ENCODE data around the gene GPR153. TPM values are rescaled to one million over a fixed set of nuclear protein-coding genes. Genes with fewer than 3 reads are reported as not detected.

GPR153 gene
- total RNA-seq, 1 donor from 2014 or later = 4.2 TPM

DNA sequence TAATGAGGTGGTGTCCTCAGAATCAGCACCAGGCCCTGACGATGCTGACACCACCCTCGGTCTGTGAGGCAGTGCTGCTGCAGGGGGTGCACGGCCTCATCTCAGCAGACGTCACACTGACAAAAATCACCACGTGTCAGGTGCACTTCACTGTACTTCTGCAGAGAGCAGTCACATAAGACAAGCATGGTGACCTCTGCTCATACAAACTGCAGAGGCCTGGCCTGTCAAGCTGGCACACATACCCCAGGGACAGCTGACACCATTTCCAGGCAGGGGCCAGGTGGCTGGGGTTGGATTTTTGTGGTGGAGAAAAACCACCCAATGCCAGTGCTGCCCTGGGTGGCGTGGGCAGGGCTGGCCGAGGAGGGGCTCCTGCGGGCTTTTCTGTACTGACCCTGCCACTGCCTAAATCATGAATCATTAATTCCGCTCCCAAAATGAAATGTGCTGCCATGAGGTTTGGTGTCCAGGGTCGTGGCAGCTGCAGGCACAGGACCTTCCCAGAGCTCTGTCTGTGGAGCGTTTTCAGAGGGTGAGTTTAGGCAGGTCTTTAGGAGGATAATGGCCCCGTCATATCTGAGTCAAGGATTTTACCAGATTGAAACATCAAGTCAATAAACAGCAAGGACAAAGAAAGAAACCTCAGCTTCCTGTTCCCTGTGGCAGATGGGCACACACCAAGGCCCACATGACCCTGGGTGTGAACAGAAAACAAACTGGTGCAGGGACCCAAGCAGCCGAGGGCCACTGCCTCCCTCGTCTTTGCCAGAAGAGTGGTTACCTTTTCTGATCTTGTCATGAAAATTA, 33.4 kb upstream of the GPR153 start:
- no peak for DNase-seq (ENCODE audit: extremely low spot score, unreplicated experiment)
- Mint-ChIP-seq H3K9me3 (ENCODE audit: unreplicated experiment) (no peaks in the 10 kb centered on the region), H3K4me1 (ENCODE audit: unreplicated experiment) (no peaks in the 10 kb centered on the region), H3K27me3 (ENCODE audit: unreplicated experiment) (no peaks in the 10 kb centered on the region), H3K4me3 (ENCODE audit: unreplicated experiment) (no peak overlapping the region), H3K27ac (ENCODE audit: unreplicated experiment) (no peak overlapping the region), H3K36me3 (ENCODE audit: unreplicated experiment) (peaks cover 6% of the 10 kb centered on the region)
- TF ChIP-seq, protein P1, sequence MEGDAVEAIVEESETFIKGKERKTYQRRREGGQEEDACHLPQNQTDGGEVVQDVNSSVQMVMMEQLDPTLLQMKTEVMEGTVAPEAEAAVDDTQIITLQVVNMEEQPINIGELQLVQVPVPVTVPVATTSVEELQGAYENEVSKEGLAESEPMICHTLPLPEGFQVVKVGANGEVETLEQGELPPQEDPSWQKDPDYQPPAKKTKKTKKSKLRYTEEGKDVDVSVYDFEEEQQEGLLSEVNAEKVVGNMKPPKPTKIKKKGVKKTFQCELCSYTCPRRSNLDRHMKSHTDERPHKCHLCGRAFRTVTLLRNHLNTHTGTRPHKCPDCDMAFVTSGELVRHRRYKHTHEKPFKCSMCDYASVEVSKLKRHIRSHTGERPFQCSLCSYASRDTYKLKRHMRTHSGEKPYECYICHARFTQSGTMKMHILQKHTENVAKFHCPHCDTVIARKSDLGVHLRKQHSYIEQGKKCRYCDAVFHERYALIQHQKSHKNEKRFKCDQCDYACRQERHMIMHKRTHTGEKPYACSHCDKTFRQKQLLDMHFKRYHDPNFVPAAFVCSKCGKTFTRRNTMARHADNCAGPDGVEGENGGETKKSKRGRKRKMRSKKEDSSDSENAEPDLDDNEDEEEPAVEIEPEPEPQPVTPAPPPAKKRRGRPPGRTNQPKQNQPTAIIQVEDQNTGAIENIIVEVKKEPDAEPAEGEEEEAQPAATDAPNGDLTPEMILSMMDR (IDR thresholded peaks at IDR 0.05) = no peak

DNA sequence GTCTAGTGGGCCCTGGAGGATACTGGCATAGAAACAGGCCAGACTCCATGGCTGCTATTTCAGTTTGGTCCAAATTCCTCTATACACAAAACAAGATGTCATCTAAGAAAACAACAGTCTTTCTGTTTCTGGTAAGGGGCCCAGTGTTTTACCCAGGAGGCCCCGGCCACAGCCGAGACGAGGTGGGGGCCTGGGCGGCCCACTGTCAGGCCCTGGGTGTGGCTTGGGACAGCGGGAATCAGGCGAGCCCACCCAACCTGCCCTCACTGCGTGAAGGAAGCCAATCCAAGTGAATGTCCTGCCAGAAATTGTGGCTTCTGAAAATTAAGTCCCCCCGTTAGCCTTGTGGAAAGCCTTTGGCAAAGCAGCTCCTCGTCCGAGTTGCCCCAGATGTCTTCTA, 31.2 kb upstream of the GPR153 start:
- no peak overlapping the region for H3K27ac Mint-ChIP-seq (ENCODE audit: unreplicated experiment)
- TF ChIP-seq, protein P1 (IDR thresholded peaks at IDR 0.05) = no peak
- no peaks in the 10 kb centered on the region for H3K9me3 Mint-ChIP-seq (ENCODE audit: unreplicated experiment)
- H3K4me3 Mint-ChIP-seq (ENCODE audit: unreplicated experiment) = no peak overlapping the region
- no peaks in the 10 kb centered on the region for H3K27me3 Mint-ChIP-seq (ENCODE audit: unreplicated experiment)
- H3K36me3 Mint-ChIP-seq (ENCODE audit: unreplicated experiment) = peaks cover 6% of the 10 kb centered on the region
- DNase-seq (ENCODE audit: extremely low spot score, unreplicated experiment) = no peak
- H3K4me1 Mint-ChIP-seq (ENCODE audit: unreplicated experiment) = no peaks in the 10 kb centered on the region

DNA sequence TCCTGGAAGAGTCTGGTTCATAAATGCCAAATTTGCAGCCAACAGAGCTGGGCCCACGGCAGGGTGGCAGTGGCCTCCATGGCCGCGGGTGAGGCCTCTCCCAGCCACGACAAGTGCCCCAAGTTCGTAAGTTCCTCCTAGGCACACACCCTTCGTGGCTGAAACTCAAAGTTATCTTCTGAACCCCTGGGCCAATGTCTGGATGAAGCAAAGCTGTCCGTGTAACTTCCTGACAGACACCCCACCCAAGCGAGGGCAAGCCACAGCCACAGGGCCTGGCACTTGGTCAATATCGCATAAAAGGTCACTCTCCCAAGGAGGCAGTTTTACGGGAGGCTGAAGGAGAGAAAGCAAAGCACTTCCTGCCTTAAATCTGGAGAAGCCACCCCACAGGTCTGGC, 27.8 kb upstream of the GPR153 start:
- Mint-ChIP-seq H3K27me3 (ENCODE audit: unreplicated experiment) (no peaks in the 10 kb centered on the region), H3K4me1 (ENCODE audit: unreplicated experiment) (no peaks in the 10 kb centered on the region), H3K36me3 (ENCODE audit: unreplicated experiment) (peaks cover 6% of the 10 kb centered on the region), H3K9me3 (ENCODE audit: unreplicated experiment) (no peaks in the 10 kb centered on the region), H3K27ac (ENCODE audit: unreplicated experiment) (no peak overlapping the region), H3K4me3 (ENCODE audit: unreplicated experiment) (no peak overlapping the region)
- TF ChIP-seq, protein P1 (IDR thresholded peaks at IDR 0.05) = no peak
- no peak for DNase-seq (ENCODE audit: extremely low spot score, unreplicated experiment)

DNA sequence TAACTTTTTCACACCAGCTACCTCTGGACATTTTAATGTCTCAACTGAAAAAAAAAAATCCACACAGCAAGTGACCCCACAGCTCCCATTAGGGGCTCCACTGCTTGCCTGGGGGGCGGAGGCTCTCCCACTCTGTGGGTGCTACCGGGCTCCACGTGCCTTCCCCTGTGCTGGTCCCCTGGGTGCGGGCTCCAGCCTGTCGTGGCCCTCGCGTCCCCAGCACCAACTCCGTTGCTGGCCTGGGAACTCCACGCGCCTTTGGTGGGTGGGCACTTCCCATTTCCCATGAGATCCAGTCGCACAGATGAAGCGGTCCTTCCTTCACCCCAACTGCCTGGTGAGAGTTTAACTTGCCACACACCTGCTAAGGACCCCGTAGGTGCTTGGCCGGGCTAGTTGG, 27.1 kb upstream of the GPR153 start:
- Mint-ChIP-seq H3K27ac (ENCODE audit: unreplicated experiment) (no peak overlapping the region), H3K27me3 (ENCODE audit: unreplicated experiment) (no peaks in the 10 kb centered on the region), H3K9me3 (ENCODE audit: unreplicated experiment) (no peaks in the 10 kb centered on the region), H3K4me1 (ENCODE audit: unreplicated experiment) (no peaks in the 10 kb centered on the region), H3K36me3 (ENCODE audit: unreplicated experiment) (peaks cover under 1% of the 10 kb centered on the region), H3K4me3 (ENCODE audit: unreplicated experiment) (no peak overlapping the region)
- TF ChIP-seq, protein P1 (IDR thresholded peaks at IDR 0.05) = no peak
- no peak for DNase-seq (ENCODE audit: extremely low spot score, unreplicated experiment)

DNA sequence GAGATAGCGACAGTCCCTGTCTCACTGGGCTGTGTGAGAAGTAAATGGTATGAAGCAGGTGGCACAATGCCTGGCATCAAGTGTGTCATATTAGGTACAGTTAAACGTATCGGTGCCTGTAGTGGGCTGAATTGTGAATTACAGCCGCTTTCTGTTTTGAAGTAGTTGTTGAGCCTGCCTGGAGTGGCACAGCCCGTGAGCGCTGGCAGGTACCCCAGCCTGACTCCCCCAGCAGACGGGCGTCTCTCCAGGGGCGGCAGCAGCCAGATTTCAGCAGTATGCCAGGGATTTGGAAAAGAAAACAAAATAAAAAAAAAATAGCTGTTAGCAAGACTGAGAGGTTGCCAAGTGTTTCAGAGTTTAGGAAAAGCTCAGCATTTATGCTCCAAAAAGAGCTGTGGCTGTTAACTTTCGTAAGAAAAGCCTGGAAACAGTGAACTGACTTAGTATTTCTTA, 26.6 kb upstream of the GPR153 start:
- DNase-seq (ENCODE audit: extremely low spot score, unreplicated experiment) = no peak
- no peaks in the 10 kb centered on the region for H3K4me1 Mint-ChIP-seq (ENCODE audit: unreplicated experiment)
- TF ChIP-seq, protein P1 (IDR thresholded peaks at IDR 0.05) = no peak
- no peak overlapping the region for H3K27ac Mint-ChIP-seq (ENCODE audit: unreplicated experiment)
- no peaks in the 10 kb centered on the region for H3K9me3 Mint-ChIP-seq (ENCODE audit: unreplicated experiment)
- no peaks in the 10 kb centered on the region for H3K27me3 Mint-ChIP-seq (ENCODE audit: unreplicated experiment)
- H3K36me3 Mint-ChIP-seq (ENCODE audit: unreplicated experiment) = no peaks in the 10 kb centered on the region
- H3K4me3 Mint-ChIP-seq (ENCODE audit: unreplicated experiment) = no peak overlapping the region
